Left lung (tissue), 10 donors: ENCODE data around the gene CDH4. TPM values are rescaled to one million over a fixed set of nuclear protein-coding genes. Genes with fewer than 3 reads are reported as not detected.

Source experiments
- ATAC-seq: fragments of 200-7000 bp; cut with Tn5 transposase; one replicate; pipeline ENCODE4 v1.9.1; 2020; ENCODE audit warnings: moderate library complexity
- DNase-seq, 4 donors: peaks; one replicate each; pipeline ENCODE4 v3.0.0-alpha.2; 2013 to 2020
- H3K27ac ChIP-seq, 2 donors: fragments of 200-600 bp; sonication (generic) in 1 of 2; one replicate each; pipeline versions ENCODE4 v1.5.0 to v1.8.0; 2020 to 2021
- H3K27me3 ChIP-seq, 2 donors: fragments of 200-600 bp; sonication (generic) in 1 of 2; one replicate each; pipeline versions ENCODE4 v1.5.0 to v1.8.0; 2020 to 2021
- H3K36me3 ChIP-seq, 2 donors: fragments of 200-600 bp; sonication (generic) in 1 of 2; one replicate each; pipeline versions ENCODE4 v1.5.0 to v1.8.0; 2020 to 2021
- H3K4me1 ChIP-seq, 2 donors: fragments of 200-600 bp; one replicate each; pipeline ENCODE4 v1.8.0; 2021
- H3K4me3 ChIP-seq, 2 donors: fragments of 200-600 bp; sonication (generic) in 1 of 2; one replicate each; pipeline versions ENCODE4 v1.5.0 to v1.8.0; 2020 to 2021; ENCODE audit warnings: mild to moderate bottlenecking in 1 of 2
- H3K9me3 ChIP-seq, 2 donors: fragments of 200-600 bp; sonication (generic) in 1 of 2; one replicate each; pipeline versions ENCODE4 v1.5.0 to v1.8.0; 2020 to 2021
- CTCF ChIP-seq, 2 donors: fragments of 200-600 bp; sonication (generic) in 1 of 2; IDR thresholded peaks; one replicate each; pipeline versions ENCODE4 v1.5.0 to v1.8.0; 2021; ENCODE audit warnings: antibody characterized with exemption in 2 of 2
- intact Hi-C, 2 donors: fragments of 100-400 bp; cut with DNase I; formaldehyde crosslinking; loops; one replicate each; pipeline versions ENCODE4 v1.11.2 to v1.14.2; 2022
- polyA plus RNA-seq, 6 donors: library from polyadenylated mRNA; unstranded; fragments of 120-200 nt; gene quantifications; one replicate each; pipeline ENCODE4 v1.2.1, GENCODE V29; 2013; ENCODE audit not compliant: insufficient read length in 6 of 6
- total RNA-seq, 2 donors: library from RNA; stranded (reverse); fragmentation: NEBNext Ultra II Directional; extraction: Animal tissue kit (Norgen Biotek cat#: 25700); gene quantifications; one replicate each; pipeline ENCODE4 v1.2.1, GENCODE V29; 2021
- donor health status: DM: no; HTN: yes; CAD: no.
- donor health status: DM: no; HTN: no; CAD: no.

CDH4 gene
- total and polyA plus RNA-seq, 8 donors, result 0.24 to 10.8 (median 5.1) TPM

DNA sequence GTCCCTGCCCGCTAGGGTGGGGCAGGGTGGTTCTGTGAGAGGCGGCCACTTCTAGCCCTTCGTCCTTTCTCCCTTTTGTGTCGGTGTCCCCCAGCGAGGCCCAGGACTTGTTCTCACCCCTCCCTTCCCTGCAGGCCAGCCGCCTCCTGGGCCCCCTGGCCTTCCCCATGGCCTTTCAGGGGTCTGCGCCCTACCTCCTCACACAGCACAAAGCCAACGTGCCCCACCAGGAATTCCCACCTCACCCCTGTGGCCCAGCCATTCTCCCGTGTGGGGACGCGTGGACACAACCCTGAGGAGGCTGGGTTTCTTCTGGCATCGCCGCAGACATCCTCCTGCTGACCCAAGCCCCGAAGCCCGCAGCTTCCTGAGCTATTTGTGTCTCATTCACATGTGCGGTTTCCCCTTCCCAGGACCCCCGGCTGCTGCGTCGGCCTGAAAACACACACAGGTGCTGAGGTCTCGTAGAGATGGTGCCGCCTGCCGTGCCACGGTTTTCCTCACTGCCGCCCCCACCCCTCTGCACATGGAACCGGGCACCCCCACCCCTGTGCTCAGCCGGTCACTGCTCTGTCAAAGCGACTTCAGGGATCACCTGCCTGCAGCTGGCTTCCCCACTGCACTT lies 375.8 kb downstream of the CDH4 start:
- no peak for DNase-seq
- no peak for ATAC-seq
- intact Hi-C loops, result no loop called here
- Histone ChIP-seq H3K4me3 (no peak overlapping the region), H3K27me3 (peaks cover 0 to 23% of the 10 kb centered on the region in 2 donors), H3K4me1 (no peaks in the 10 kb centered on the region), H3K9me3 (peaks cover 0 to 6% of the 10 kb centered on the region in 2 donors), H3K36me3 (no peaks in the 10 kb centered on the region), H3K27ac (no peak overlapping the region)
- no peak for TF ChIP-seq CTCF (IDR thresholded peaks at IDR 0.05)

- H3K27ac ChIP-seq, result no peak overlapping the region
- peaks cover 0 to 6% of the 10 kb centered on the region in 2 donors for H3K9me3 ChIP-seq
- H3K27me3 ChIP-seq, result peaks cover 0 to 24% of the 10 kb centered on the region in 2 donors
- no peak for TF ChIP-seq CTCF (IDR thresholded peaks at IDR 0.05)
- intact Hi-C loops, result no loop called here
- DNase-seq, result no peak
- no peak for ATAC-seq
- no peak overlapping the region for H3K4me3 ChIP-seq
- H3K36me3 ChIP-seq, result no peaks in the 10 kb centered on the region
- no peaks in the 10 kb centered on the region for H3K4me1 ChIP-seq
Observed at GRCh38 chr20:61628480-61628879, 376.4 kb downstream of the CDH4 start.

DNA sequence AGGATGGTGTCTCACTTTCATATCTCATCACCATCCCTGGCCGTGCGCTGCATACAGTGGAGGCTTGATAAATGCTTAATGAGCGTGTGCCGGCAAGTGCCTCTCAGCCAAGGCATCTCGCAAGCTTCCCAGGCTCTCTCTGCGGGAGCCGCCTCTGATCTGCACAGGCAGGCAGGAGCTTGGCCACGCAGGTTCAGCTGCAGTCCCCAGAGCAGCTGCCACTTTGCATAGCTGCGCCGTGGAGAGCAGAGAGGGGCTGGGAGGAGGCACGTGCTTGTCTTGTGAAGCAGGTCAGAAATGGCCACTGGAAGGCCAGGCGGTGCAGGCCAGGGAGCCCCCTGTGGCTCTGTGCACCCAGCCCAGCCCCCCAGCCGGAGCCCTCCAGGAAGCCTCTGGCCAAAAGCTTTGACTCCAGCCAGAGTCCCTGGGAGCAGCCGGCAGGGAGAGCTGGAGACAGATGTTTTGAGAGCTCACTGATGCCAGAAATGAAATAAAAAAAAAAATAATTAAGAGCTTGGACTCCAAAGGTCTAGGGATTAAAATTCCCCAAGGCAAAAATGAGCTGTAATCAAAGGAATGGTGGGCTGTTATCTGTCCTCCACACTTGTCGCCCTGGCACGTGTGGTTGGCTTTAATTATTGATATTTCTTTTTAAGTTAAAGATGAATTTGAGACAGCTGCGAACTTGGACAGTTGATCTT lies 377.0 kb downstream of the CDH4 start:
- DNase-seq (peak in 2 of 4 donors; percentile 12 to 19), ATAC-seq (no peak)
- Histone ChIP-seq H3K9me3 (peaks cover 0 to 6% of the 10 kb centered on the region in 2 donors), H3K27me3 (peaks cover 0 to 29% of the 10 kb centered on the region in 2 donors), H3K4me3 (no peak overlapping the region), H3K27ac (no peak overlapping the region), H3K36me3 (no peaks in the 10 kb centered on the region), H3K4me1 (no peaks in the 10 kb centered on the region)
- TF ChIP-seq CTCF (IDR thresholded peaks at IDR 0.05), result no peak
- intact Hi-C loops, result no loop called here

- Histone ChIP-seq H3K27me3 (peaks cover 0 to 37% of the 10 kb centered on the region in 2 donors), H3K36me3 (no peaks in the 10 kb centered on the region), H3K4me1 (no peaks in the 10 kb centered on the region), H3K27ac (no peak overlapping the region), H3K9me3 (peaks cover 0 to 6% of the 10 kb centered on the region in 2 donors), H3K4me3 (no peak overlapping the region)
- DNase-seq (no peak), ATAC-seq (no peak)
- no peak for TF ChIP-seq CTCF (IDR thresholded peaks at IDR 0.05)
- intact Hi-C loops, result no loop called here
Observed at GRCh38 chr20:61629602-61630390, 377.7 kb downstream of the CDH4 start.

DNA sequence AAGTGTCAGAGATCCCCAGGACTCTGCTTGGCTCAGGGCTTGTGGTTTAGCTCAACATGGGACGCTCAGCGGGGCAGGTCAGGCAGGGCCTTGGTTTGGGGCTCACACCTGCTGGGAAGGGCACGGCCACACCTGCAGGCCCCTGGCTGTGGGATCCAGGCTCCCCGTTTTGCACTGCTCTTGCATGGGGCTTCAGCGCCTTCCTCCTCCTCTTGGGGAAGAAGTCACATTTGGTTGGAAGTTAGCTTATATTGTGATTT lies 378.3 kb downstream of the CDH4 start:
- Histone ChIP-seq H3K4me3 (no peak overlapping the region), H3K27ac (no peak overlapping the region), H3K4me1 (no peaks in the 10 kb centered on the region), H3K9me3 (peaks cover 0 to 6% of the 10 kb centered on the region in 2 donors), H3K27me3 (peaks cover 0 to 42% of the 10 kb centered on the region in 2 donors), H3K36me3 (no peaks in the 10 kb centered on the region)
- TF ChIP-seq CTCF (IDR thresholded peaks at IDR 0.05), result no peak
- ATAC-seq (no peak), DNase-seq (no peak)
- intact Hi-C loops, result no loop called here
